RPMI7951 (cell line): ENCODE results near the gene DNMT3B. TPM values are rescaled to one million over a fixed set of nuclear protein-coding genes. Genes with fewer than 3 reads are reported as not detected.

Source experiments
- DNase-seq: peaks from one replicate; pipeline ENCODE4 v3.0.0-alpha.2; 2012; ENCODE audit warnings: low read depth
- total RNA-seq: library from RNA; depleted of rRNA; stranded (reverse); fragments of >200 nt; shearing (Covaris generic); gene quantifications from 2 replicates; pipeline ENCODE4 v1.2.3, GENCODE V29; 2014

Gene DNMT3B
- total RNA-seq, 1 experiment from 2014 or later, result 6.8 TPM

DNA sequence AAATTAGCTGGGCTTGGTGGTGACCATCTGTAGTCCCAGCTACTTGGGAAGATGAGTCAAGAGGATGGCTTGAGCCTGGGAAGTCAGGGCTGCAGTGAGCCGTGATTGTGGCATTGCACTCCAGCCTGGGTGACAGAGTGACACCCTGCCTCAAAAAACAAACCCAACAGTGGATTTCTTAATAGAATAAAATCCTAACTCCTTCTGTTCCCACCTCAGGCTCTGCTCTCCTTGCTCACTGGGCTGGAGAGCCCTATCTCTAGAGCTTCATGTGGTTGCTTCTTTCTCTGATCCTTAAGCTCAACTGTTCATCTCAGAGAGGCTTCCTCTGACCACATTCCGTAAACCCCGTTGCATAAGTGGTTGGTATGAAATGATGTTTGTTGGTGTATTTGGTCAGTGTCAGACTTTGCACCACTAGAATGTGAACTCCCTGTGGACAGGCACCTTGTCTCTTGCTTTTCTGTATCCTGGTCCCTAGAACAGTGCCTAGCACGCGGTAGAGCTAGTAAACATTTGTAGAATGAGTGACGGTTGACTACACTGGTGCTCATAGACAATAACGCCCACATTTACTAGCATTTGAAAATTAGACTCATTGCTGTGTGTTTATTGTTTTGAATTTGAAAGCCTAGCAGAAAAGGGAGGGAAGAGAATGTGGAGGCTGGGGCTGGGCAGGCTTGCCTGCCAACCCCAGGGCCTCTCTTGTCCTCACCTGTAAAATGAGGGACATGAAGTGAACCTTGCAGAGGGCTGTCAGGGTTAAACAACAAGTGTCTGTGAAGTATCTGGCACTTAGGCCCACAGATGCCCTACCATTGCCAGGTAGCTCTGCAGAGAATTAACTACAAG is 61.8 kb downstream of the DNMT3B start:
- no peak for DNase-seq

DNA sequence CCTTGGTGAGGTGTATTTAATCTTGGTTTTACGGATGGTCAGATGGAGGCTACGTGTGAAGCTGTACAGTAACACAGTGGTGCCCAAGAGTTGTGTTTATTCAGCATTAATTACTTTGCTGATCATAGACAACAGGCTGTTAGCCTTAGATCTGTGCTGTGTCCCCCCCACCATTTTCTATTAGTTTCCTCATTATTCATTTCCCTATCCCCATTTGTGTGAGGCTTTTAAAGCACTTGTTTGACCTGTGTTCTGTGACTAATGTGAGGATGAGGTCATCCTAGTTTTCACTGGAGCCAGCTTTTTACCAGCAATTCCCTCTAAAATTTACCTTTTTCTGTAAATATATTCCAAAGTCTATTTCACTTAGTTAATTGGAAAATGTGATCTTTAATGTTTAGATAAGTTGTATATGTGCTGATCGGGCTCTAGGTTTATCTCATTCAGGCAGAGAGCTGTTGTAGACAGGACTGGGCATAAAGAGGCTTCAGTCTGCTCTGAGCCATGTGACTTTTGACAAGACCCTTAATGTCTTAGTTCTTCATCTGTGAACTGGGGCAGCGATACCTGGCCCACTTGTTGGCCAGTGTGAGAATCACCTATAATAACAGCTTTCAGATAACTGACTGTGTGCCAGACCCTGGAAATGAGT is 66.0 kb downstream of the DNMT3B start:
- DNase-seq, result no peak

DNA sequence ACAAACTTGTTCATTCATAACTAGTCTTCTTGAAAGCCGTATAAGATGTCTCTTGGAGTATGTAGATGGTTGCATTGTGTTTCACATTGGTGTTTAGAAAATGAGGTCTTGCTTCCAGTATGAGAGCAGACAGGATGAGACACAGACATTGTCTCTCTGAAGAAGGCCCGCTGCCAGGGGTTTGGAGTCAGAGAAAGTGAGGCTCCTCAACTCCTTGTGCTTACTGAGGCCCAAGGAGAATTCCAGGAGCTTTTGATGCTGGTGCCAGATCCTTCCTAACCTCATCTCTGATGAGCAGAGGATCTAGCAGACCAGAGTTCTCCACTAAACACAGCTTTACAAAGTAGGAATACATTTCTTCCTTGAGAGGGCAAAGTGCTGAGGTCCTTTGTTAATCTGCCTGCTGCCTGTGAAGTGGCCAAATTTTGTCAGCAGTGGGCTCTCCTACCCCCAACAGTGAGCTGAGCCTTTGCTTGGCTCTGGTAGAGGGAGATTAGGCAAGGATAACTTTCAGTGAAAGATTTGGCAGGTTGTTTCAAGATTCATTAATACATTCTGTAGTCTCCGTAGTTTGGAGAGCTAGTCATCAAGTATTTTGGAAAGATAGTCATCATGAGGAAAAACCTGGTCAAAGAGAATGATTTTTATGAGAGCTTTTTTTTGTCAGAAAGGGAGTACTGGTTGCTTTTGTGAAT is 67.3 kb downstream of the DNMT3B start:
- DNase-seq, result no peak

DNA sequence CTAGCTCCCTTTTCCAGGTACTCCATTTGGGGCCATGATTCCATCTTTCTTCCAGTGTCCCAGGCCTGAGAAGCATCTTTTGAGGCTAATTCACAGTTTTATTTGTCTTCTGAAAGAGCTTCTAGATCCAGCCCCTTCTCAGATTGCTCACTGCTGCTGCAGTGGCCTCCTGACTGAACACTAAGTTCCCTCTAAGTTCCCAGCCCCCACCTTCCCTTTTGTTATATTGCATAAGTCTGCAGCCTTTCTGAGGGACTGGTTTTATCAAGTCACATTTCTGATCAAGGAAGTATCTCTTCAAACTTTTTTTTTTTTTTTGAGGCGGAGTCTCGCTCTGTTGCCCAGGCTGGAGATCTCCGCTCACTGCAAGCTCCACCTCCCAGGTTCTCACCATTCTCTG is 68.3 kb downstream of the DNMT3B start:
- DNase-seq, result no peak

DNA sequence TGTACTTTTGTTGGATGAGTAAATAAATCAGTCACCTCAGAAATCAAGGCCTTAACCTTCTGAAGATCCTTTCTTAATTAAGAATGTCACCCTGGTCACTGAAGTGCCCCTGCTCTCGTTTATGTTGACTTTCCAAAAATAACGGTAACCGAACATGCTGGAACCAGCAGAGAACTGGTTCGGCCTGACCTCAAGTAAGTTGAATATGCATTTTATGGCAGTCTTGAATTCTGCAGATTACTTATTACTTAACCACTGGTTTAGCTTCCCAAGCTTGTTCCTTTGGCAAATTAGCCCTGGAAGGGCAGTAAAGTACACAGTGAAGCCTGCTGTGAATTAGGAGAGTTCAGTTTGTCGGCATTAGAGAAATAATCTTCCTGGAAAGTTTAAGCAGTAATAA is 69.8 kb downstream of the DNMT3B start:
- no peak for DNase-seq

DNA sequence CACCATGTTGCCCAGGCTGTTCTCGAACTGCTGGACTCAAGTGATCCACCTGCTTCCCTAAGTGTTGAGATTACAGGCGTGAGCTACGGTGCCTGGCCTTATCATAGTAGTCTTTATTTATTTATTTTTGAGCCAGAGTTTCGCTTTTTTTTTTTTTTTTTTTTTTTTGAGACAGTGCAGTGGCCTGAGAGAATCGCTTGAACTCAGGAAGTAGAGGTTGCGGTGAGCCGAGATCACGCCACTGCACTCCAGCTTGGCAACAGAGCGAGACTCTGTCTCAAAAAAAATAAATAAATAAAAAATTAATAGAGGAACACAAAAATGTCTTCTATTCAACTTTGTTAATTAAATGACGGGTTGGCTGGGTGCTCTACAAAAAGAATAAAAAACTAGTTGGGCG is 70.5 kb downstream of the DNMT3B start:
- DNase-seq, result no peak

DNA sequence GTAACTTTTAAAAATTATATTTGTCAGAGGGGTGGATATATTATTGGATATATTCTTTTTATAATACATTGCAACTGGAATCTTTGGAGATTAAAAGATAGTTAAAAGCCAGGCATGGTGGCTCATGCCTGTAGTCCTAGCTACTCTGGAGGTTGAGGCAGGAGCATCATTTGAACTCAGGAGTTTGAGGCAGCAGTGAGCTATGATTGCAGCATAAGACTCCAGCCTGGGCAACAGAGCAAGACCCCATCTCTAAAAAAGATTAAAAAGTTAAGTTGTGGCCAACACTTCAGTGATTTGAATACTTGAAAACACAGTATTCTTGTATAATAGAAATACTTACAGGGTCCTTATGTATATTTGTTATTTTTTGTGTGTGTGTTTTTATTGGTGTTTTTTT is 72.8 kb downstream of the DNMT3B start:
- no peak for DNase-seq

DNA sequence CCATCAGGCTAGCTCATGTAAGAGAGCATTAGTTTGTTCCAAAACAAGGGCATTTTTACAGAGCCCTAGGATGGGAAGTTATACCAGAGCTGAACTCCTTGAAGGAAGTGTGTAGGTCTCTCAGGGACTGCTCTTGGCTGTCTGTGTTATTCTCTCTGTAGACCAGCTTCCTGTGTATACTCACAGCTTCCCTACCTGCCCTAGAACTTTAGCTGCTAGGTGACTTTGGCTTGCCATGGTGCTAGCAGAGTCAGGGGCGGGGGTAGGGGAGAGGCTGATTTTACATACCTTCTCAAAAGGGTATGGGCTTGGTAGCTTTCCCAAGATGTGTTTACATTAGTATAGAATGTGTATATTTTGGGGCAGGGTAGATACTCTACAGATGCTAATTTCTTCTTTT is 75.0 kb downstream of the DNMT3B start:
- no peak for DNase-seq

DNA sequence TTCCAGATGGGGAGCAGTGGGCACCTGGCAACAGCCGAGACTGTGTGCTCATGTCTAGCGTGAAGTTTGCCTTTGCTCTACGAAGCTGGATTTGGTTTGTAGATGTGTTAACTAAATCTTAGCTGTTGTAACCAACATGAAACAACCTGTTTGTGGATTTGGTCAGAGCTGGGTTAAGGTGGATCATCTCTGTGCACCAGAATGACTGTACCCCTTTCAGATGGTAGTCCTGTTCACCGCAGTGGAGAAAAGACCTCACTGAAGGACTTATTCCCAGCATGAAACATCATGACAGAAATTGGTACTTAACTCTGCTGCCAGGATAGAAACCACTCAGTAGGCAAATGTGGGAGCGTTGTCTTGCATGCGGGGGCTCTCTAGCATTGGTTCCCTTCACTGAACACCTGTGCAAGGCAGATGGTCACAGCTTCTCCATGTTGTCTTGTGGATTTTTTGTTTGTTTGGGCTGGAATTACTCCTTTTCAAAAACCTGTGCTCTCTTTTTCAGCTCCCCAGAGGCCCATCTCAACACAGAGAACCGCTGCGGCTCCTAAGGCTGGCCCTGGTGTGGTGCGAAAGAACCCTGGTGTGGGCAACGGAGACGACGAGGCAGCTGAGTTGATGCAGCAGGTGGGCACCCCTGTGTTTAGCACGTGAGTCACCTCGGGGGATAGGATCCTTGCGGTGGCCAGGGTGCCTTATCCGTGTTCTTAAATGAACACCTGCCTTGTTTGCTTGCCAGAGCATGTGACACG is 77.2 kb downstream of the DNMT3B start:
- no peak for DNase-seq

DNA sequence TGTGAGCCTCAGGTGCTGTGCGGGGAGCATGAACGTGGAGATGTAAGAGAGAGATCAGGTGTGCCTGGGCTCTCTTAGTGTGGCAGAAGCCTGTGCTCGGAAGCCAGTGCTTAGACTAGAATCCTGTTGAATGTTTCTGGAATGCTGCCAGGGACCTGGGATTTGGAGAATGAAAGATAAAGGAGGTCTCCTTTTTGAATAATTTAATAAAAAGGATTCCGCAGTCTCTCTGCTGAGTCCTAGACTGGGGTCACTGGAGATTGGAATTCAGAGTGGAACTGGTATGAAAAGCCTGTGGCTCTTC is 77.7 kb downstream of the DNMT3B start:
- DNase-seq, result no peak

DNA sequence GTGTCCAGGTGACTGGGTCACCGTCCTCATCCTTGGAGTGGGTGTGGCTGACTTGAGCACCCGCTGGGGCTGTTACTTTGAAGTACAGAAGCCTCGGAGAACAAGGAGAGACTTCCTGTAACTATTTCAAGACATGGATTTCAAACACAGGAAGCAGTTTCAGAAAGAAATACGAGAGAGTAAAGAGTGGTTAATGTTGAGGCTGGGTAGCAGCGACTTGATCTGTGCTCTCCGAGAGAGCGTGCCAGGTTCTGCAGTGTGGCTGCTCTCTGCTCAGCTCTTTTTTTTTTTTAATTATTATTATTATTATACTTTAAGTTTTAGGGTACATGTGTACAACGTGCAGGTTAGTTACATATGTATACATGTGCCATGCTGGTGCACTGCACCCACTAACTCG is 79.0 kb downstream of the DNMT3B start:
- DNase-seq, result no peak

DNA sequence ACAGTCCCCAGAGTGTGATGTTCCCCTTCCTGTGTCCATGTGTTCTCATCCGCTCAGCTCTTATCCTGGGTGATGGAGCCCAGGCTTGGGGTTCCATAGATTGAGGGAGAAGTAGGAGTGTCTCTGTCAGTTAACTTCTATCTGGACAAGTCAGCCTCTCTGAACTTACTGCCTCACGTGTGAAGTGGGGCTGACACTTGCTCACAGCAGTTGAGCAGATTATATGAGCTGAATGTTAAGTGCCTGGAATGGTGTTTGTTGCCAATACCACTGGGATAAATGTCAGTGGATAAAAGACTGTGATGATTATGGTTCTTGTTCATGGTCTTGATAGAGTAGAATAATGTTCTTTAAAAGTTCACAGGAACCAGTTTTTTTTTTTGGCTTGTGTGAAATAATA is 79.4 kb downstream of the DNMT3B start:
- no peak for DNase-seq

DNA sequence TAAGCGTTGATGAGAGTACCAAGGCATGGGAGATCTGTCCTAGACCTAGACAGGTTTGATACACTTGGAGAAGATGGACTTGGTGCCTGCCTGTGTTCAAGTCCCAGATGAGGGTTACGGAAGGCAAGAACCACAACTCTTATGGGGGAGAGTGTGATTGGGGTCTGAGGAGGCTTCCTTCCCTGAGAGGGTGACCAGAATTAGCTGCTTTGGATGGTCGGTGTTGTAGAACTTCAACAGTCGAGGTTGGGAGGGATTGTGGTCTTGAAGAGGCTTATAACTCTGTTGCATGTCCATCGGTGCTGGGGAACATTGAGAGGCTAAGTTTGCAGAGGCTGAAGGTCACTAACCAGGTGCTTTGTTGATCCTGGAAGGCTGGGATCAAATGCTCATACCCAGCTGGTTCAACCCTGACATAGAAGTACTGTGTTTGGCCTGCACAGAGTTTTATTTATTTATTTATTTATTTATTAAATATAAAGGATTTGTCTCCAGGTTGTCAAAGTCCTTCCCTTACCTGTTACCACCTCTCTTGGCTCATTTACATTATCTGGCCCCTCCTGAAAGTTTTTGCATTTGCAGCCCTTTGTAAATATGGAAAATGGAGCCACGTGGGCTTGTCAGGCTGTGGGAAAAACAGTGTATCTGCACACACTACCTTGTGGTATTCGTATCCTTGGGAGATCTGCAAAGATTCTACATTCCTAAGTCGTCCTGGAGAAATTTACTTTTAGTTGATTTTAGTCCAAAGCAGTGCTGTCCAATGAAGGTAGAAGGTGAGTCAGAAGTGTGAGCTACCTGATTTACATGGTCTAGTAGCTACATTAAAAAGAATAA is 80.7 kb downstream of the DNMT3B start:
- DNase-seq, result no peak

DNA sequence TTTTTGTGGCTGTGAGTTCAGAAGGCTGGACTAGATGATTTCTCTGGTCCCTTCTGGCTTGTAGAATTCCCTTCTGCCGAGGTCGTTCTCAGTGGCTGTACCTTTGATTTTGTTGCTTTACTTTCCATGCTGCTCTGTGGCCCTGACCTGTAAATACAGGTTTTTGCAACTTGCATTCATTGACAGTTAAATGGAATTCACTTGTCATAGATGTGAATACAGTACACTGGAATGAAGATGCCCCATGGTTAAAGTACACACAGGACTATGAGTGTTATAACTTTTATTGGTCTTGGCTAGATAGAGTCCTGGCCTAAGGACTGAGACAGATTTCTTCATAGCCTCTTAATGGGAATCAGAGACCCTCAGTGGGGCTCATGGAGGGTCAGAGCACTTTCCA is 83.6 kb downstream of the DNMT3B start:
- no peak for DNase-seq

DNA sequence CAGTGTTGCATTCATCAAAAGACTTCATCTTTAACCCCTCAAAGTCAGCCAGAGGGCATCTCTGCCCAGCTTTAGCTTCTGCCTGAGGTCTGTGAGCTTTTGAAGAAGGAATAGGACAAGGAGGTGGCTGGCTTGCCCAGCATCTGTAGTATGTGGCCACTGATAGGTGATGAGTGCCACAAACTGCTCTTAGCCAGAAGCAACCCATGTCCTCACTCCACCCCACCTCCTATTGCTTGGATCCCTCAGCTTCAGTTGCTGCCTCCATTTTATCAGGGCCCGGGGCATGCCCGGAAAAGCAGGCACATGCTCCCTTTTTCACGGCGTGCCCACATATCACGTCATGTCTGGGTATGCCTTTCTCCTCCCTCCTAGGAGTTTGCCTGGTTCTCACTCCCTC is 84.7 kb downstream of the DNMT3B start:
- no peak for DNase-seq

DNA sequence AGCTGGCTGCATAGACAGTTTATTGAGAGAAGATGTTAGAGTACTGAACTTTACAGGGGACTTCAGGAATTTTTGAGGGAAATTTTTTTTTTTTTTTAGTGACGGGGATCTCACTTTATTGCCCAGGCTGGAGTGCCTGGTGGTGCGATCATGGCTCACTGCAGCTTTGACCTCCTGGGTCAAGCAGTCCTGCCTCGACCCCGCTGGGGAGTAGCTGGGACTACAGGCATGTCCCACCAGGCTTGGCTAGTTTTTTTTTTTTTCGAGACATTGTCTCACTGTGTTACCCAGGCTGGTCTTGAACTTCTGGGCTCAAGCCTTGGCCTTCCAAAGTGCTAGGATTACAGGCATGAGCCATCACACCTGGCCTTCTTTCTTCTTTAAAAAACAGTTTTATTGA is 85.8 kb downstream of the DNMT3B start:
- DNase-seq, result no peak

DNA sequence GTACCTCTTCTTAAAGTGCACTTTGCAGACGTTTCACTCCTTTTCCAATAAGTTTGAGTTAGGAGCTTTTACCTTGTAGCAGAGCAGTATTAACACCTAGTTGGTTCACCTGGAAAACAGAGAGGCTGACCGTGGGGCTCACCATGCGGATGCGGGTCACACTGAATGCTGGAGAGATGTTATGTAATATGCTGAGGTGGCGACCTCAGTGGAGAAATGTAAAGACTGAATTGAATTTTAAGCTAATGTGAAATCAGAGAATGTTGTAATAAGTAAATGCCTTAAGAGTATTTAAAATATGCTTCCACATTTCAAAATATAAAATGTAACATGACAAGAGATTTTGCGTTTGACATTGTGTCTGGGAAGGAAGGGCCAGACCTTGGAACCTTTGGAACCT is 86.7 kb downstream of the DNMT3B start:
- no peak for DNase-seq

DNA sequence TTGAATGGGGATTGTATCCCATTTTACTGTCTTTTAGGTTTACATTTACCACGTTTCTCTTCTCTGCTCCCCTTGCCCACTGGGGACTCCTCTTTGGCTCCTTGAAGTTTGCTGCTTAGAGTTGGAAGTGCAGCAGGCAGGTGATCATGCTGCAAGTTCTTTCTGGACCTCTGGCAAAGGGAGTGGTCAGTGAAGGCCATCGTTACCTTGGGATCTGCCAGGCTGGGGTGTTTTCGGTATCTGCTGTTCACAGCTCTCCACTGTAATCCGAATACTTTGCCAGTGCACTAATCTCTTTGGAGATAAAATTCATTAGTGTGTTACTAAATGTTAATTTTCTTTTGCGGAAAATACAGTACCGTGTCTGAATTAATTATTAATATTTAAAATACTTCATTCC is 87.4 kb downstream of the DNMT3B start:
- no peak for DNase-seq

DNA sequence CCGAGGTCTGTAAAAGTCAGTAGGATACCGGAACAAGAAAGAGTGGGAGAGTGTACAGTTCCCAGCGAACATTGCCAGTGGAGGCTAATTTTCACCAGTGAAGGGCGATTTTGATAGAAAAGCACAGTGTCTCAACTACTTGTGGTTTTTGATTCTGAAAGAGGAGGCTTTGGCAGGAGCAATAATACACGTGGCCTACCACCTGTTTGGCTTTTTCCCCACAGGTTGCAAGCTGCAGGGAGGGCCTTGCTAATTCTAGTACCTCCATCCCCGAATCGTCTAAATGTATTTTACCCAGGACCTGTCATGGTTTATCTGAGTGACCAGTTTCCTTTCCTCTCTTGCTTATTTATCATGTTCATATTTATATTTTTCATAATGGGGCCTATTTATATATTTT is 93.2 kb downstream of the DNMT3B start:
- DNase-seq, result no peak

DNA sequence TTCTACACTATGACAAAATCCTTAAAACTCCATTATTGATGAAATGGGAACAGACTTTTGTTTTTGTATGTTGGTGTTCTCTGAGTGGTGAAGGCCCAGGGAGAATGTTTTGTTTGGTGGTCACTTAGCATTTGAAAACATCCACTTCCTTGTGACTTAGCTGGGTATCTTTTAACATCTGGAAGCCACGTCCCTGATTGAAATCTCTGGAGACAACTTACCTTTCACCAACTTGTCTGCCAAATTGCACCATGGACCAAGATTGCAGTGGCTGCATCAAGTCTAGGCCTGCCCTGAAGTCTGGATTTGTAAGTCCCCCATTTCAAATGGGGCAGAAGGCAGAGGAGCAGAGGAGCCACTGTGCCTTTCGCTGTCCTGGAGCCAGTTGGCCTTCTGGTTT is 96.0 kb downstream of the DNMT3B start:
- no peak for DNase-seq
